ENCODE data around the gene ZNF577.

The ZNF577 gene

GRCh38 chr19:51861870-51862622 lies 25.7 kb downstream of the ZNF577 start:
- no peak for DNase-seq

GRCh38 chr19:51837145-51837544 lies 50.6 kb downstream of the ZNF577 start:
- DNase-seq = no peak

- DNase-seq = no peak
Measured at GRCh38 chr19:51830274-51830673, 57.5 kb downstream of the ZNF577 start.

- no peak for DNase-seq
Measured at GRCh38 chr19:51824281-51825005, 63.3 kb downstream of the ZNF577 start.

DNA sequence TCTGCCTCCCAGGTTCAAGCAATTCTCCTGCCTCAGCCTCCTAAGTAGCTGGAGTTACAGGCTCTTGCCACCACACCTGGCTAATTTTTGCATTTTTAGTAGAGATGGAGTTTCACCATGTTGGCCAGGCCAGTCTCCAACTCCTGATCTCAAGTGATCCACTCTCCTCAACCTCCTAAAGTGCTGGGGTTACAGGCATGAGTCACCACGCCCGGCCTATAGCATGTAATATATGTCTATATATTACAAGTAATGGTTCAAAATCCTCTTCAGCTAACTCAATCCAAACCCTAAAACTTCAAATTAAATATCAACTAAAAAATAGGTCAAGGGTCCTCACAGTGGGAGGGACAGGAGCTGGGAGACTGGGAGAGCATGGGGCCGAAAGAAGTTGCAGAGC lies 64.8 kb downstream of the ZNF577 start:
- no peak for DNase-seq

DNA sequence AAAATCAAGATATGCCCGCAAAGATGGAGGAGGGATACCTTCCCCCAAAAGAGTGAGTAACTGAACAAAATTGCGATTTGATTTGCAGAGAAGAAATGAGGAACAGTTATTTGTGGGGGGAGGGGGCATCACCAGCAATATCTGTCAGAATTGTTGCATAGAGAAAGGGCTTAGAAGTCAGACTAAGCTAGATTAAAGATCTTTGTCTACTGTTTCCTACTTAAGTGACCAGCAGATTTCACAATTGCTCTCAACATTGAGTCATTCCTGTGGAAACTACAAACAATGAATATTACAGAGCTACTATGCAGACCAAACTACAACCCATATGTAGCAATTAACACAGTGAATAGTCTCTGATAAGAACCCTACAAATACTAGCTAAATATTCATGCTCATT lies 65.4 kb downstream of the ZNF577 start:
- no peak for DNase-seq

GRCh38 chr19:51821921-51822320 lies 65.8 kb downstream of the ZNF577 start:
- no peak for DNase-seq

DNA sequence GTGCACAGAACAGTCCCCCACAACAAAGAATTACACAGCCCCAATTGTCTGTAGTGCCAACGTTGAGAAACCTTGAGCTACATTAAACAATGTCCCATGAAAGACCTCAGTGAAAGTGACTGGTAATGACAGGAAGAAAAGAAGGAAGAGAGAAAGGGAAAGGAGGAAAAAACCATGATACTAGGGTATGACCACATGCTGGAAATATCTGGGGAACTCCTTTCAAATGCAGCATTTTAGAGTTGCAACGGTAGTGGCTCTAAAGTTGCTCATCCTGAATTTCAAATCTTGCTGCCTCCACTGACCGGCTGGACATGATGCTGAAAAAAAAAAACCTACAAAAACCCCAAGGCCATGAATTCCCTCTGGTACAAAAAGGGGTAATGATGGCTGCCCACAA lies 66.3 kb downstream of the ZNF577 start:
- no peak for DNase-seq
